Breast epithelium (tissue), 4 donors: ENCODE data around the gene IGF1R. TPM values are rescaled to one million over a fixed set of nuclear protein-coding genes. Genes with fewer than 3 reads are reported as not detected.
A peak's percentile ranks its signal among the peaks of the same experiment; 100 is the strongest.

Experiments
- DNase-seq, 2 donors: peaks; one replicate each; pipeline ENCODE4 v3.0.0-alpha.2; 2019; ENCODE audit warnings: low spot score in 2 of 2
- H3K27ac ChIP-seq, 2 donors: fragments of 200-600 bp; sonication (generic) in 1 of 2; one replicate each; pipeline ENCODE4 v1.5.1; 2016 to 2019; ENCODE audit warnings: mild to moderate bottlenecking in 1 of 2
- H3K27me3 ChIP-seq, 2 donors: fragments of 200-600 bp; sonication (generic) in 1 of 2; one replicate each; pipeline versions ENCODE4 v1.5.1 to v1.6.0; 2017 to 2019; ENCODE audit warnings: control low read depth in 1 of 2, mild to moderate bottlenecking in 1 of 2
- H3K36me3 ChIP-seq: fragments of 200-600 bp; one replicate; pipeline ENCODE4 v1.5.1; 2019
- H3K4me1 ChIP-seq, 2 donors: fragments of 200-600 bp; sonication (generic); one replicate each; pipeline ENCODE4 v1.5.1; 2016 to 2019; ENCODE audit warnings: control low read depth in 1 of 2
- H3K4me3 ChIP-seq, 3 donors: fragments of 200-600 bp; sonication (generic); 1 replicate in 2 of 3; 2 replicates in 1 of 3; pipeline ENCODE4 v1.5.1; 2016 to 2019; ENCODE audit warnings: mild to moderate bottlenecking in 3 of 3, moderate library complexity in 2 of 3
- H3K9me3 ChIP-seq, 2 donors: fragments of 200-600 bp; sonication (generic) in 1 of 2; one replicate each; pipeline ENCODE4 v1.5.1; 2016 to 2019; ENCODE audit warnings: control low read depth in 1 of 2
- POLR2A ChIP-seq: fragments of 450-650 bp; IDR thresholded peaks from one replicate; pipeline ENCODE4 v1.6.1; 2016; ENCODE audit warnings: antibody characterized with exemption, mild to moderate bottlenecking, moderate library complexity
- POLR2AphosphoS5 ChIP-seq, 3 donors: sonication (generic); formaldehyde crosslinking; IDR thresholded peaks; one replicate each; pipeline ENCODE4 v1.6.1; 2017; ENCODE audit warnings: antibody characterized with exemption in 3 of 3
- intact Hi-C: fragments of 100-400 bp; cut with DNase I; formaldehyde crosslinking; loops from one replicate; pipeline ENCODE4 v1.15.1; 2023; ENCODE audit warnings: low total_unique reads
- total RNA-seq, 3 donors: library from RNA; depleted of rRNA; stranded (reverse); fragments of >200 nt; gene quantifications; one replicate each; pipeline ENCODE4 v1.1.0, GENCODE V29; 2016
- TF ChIP-seq, protein P1 (sequence below), 3 donors: fragments of 450-650 bp; IDR thresholded peaks; one replicate each; pipeline ENCODE4 v1.5.1; 2016 to 2017; ENCODE audit warnings: antibody characterized with exemption in 3 of 3, mild to moderate bottlenecking in 3 of 3, moderate library complexity in 3 of 3

The IGF1R gene
- total RNA-seq, 3 donors from 2014 or later = 61.8 to 146 (median 103) TPM

GRCh38 chr15:98927022-98927421 is 278.7 kb downstream of the IGF1R start:
- Histone ChIP-seq H3K4me1 (no peaks in the 10 kb centered on the region), H3K27ac (peak overlapping the region; percentile 28 to 34), H3K4me3 (no peak overlapping the region), H3K36me3 (no peaks in the 10 kb centered on the region), H3K9me3 (no peaks in the 10 kb centered on the region), H3K27me3 (no peaks in the 10 kb centered on the region)
- TF ChIP-seq, protein P1, sequence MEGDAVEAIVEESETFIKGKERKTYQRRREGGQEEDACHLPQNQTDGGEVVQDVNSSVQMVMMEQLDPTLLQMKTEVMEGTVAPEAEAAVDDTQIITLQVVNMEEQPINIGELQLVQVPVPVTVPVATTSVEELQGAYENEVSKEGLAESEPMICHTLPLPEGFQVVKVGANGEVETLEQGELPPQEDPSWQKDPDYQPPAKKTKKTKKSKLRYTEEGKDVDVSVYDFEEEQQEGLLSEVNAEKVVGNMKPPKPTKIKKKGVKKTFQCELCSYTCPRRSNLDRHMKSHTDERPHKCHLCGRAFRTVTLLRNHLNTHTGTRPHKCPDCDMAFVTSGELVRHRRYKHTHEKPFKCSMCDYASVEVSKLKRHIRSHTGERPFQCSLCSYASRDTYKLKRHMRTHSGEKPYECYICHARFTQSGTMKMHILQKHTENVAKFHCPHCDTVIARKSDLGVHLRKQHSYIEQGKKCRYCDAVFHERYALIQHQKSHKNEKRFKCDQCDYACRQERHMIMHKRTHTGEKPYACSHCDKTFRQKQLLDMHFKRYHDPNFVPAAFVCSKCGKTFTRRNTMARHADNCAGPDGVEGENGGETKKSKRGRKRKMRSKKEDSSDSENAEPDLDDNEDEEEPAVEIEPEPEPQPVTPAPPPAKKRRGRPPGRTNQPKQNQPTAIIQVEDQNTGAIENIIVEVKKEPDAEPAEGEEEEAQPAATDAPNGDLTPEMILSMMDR (IDR thresholded peaks at IDR 0.05) = no peak
- TF ChIP-seq POLR2AphosphoS5 (IDR thresholded peaks at IDR 0.05) = no peak
- TF ChIP-seq POLR2A = no peak
- DNase-seq = no peak
- intact Hi-C loops = no loop called here

- Histone ChIP-seq H3K36me3 (no peaks in the 10 kb centered on the region), H3K4me3 (no peak overlapping the region), H3K27me3 (no peaks in the 10 kb centered on the region), H3K4me1 (no peaks in the 10 kb centered on the region), H3K27ac (peak overlapping the region in 1 of 2 donors; percentile 7), H3K9me3 (no peaks in the 10 kb centered on the region)
- TF ChIP-seq, protein P1 (IDR thresholded peaks at IDR 0.05) = no peak
- TF ChIP-seq POLR2AphosphoS5 (IDR thresholded peaks at IDR 0.05) (no peak), POLR2A (no peak)
- intact Hi-C loops = no loop called here
- no peak for DNase-seq
These were observed 279.7 kb downstream of the IGF1R start for GRCh38 chr15:98927996-98928395.

GRCh38 chr15:98930576-98930975 is 282.2 kb downstream of the IGF1R start:
- H3K36me3 ChIP-seq = no peaks in the 10 kb centered on the region

DNA sequence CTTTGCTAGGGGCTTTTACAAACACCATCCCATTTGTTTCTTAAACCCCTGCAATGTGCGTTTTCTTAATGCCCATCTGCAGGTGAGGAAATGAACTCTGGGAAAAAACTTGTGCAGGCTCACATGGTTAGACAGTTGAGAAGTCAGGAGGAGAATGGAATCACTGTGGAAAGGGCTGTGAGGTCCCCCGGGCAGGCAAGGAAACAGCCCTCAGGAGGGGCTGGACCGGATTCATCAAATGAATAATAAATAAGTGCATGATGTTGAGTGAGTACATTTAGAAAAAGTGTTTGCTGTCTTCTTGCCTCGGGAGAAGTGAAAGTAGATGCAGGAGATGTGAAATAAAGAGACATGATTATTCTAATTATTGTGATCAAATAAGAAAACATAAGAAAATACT is 282.7 kb downstream of the IGF1R start:
- H3K4me3 ChIP-seq = no peak overlapping the region
- intact Hi-C loops = no loop called here
- H3K27ac ChIP-seq = no peak overlapping the region
- H3K36me3 ChIP-seq = no peaks in the 10 kb centered on the region
- no peak for DNase-seq
- no peaks in the 10 kb centered on the region for H3K9me3 ChIP-seq
- no peak for TF ChIP-seq POLR2AphosphoS5 (IDR thresholded peaks at IDR 0.05)
- no peak for TF ChIP-seq POLR2A
- TF ChIP-seq, protein P1 (IDR thresholded peaks at IDR 0.05) = no peak
- no peaks in the 10 kb centered on the region for H3K27me3 ChIP-seq
- no peaks in the 10 kb centered on the region for H3K4me1 ChIP-seq

More at GRCh38 chr15:98930576-98930975, 282.2 kb downstream of the IGF1R start:
- TF ChIP-seq, protein P1 (IDR thresholded peaks at IDR 0.05) = no peak
- TF ChIP-seq POLR2A (no peak), POLR2AphosphoS5 (IDR thresholded peaks at IDR 0.05) (no peak)
- Histone ChIP-seq H3K4me3 (no peak overlapping the region), H3K27ac (no peak overlapping the region), H3K27me3 (no peaks in the 10 kb centered on the region), H3K9me3 (no peaks in the 10 kb centered on the region), H3K4me1 (no peaks in the 10 kb centered on the region)
- intact Hi-C loops = no loop called here
- no peak for DNase-seq

- Histone ChIP-seq H3K27me3 (no peaks in the 10 kb centered on the region), H3K27ac (no peak overlapping the region), H3K4me1 (no peaks in the 10 kb centered on the region), H3K4me3 (no peak overlapping the region), H3K36me3 (no peaks in the 10 kb centered on the region), H3K9me3 (no peaks in the 10 kb centered on the region)
- TF ChIP-seq, protein P1 (IDR thresholded peaks at IDR 0.05) = no peak
- no peak for TF ChIP-seq POLR2AphosphoS5 (IDR thresholded peaks at IDR 0.05)
- TF ChIP-seq POLR2A = no peak
- no peak for DNase-seq
- intact Hi-C loops = loop anchor here (1.0 kb wide), 1 partner anchor 23 kb away; no protein-coding TSS in a partner anchor
These were observed 285.1 kb downstream of the IGF1R start for GRCh38 chr15:98933406-98933805.
